Stimulated activated CD8-positive, alpha-beta memory T cell treated with anti-CD3 and anti-CD28 coated beads, Interleukin-7, amount 100 ng/mL, for 24 hours (primary cell): ENCODE results near the gene SEMA6A.

Source experiments
- DNase-seq: peaks from one replicate; pipeline ENCODE4 v3.0.0-alpha.2; 2020; ENCODE audit warnings: low read depth

The SEMA6A gene

GRCh38 chr5:116495786-116496357, 78.8 kb downstream of the SEMA6A start:
- DNase-seq, result no peak

- no peak for DNase-seq
Observed at GRCh38 chr5:116494784-116495450, 79.7 kb downstream of the SEMA6A start.

GRCh38 chr5:116492776-116493175, 81.8 kb downstream of the SEMA6A start:
- DNase-seq, result no peak

- no peak for DNase-seq
Observed at GRCh38 chr5:116492016-116492623, 82.5 kb downstream of the SEMA6A start.

GRCh38 chr5:116488356-116489041, 86.1 kb downstream of the SEMA6A start:
- no peak for DNase-seq

GRCh38 chr5:116487045-116487444, 87.6 kb downstream of the SEMA6A start:
- no peak for DNase-seq

GRCh38 chr5:116486588-116486987, 88.0 kb downstream of the SEMA6A start:
- DNase-seq, result no peak

- no peak for DNase-seq
Observed at GRCh38 chr5:116484645-116485044, 90.0 kb downstream of the SEMA6A start.

GRCh38 chr5:116482394-116482793, 92.2 kb downstream of the SEMA6A start:
- DNase-seq, result no peak

- no peak for DNase-seq
Observed at GRCh38 chr5:116480894-116481510, 93.6 kb downstream of the SEMA6A start.

- no peak for DNase-seq
Observed at GRCh38 chr5:116479776-116480675, 94.6 kb downstream of the SEMA6A start.

GRCh38 chr5:116478491-116478890, 96.1 kb downstream of the SEMA6A start:
- no peak for DNase-seq

- no peak for DNase-seq
Observed at GRCh38 chr5:116476897-116477537, 97.6 kb downstream of the SEMA6A start.

GRCh38 chr5:116475338-116475737, 99.3 kb downstream of the SEMA6A start:
- no peak for DNase-seq

- DNase-seq, result no peak
Observed at GRCh38 chr5:116473706-116474105, 100.9 kb downstream of the SEMA6A start.

- DNase-seq, result no peak
Observed at GRCh38 chr5:116472274-116472673, 102.3 kb downstream of the SEMA6A start.

GRCh38 chr5:116469631-116470030, 105.0 kb downstream of the SEMA6A start:
- DNase-seq, result no peak

GRCh38 chr5:116468583-116468982, 106.0 kb downstream of the SEMA6A start:
- no peak for DNase-seq

GRCh38 chr5:116467465-116467843, 107.2 kb downstream of the SEMA6A start:
- no peak for DNase-seq

- no peak for DNase-seq
Observed at GRCh38 chr5:116466727-116467464, 107.7 kb downstream of the SEMA6A start.
